ENCODE measurements around the gene ADAM22.

GRCh38 chr7:87912121-87912520 is 21.9 kb upstream of the ADAM22 start:
- TF ChIP-seq CTCF (IDR thresholded peaks at IDR 0.05; ENCODE audit: low read depth, low read length, missing input control), result no peak
- TF ChIP-seq HNF4G (IDR thresholded peaks at IDR 0.05), result no peak

Data from liver (tissue), 3 donors.